GM12892 (cell line): ENCODE results near the gene TRPV3.
A peak's percentile ranks its signal among the peaks of the same experiment; 100 is the strongest.

Experiments used
- DNase-seq: peaks from one replicate; pipeline ENCODE4 v3.0.0; 2011; ENCODE audit not compliant: insufficient read length
- FAIRE-seq: peaks from 2 replicates; lab custom pipeline; 2011; peaks lifted over from hg19 to GRCh38; lab: Jason Lieb, UNC
- POLR2A ChIP-seq: IDR thresholded peaks from 2 replicates; pipeline ENCODE4 v1.6.1; 2011; ENCODE audit warnings: low read depth, low read length, control low read depth
- POLR2AphosphoS5 ChIP-seq: IDR thresholded peaks from 2 replicates; pipeline ENCODE4 v1.6.1; 2011; ENCODE audit warnings: low read depth, low read length, control low read depth
- TAF1 ChIP-seq: IDR thresholded peaks from 2 replicates; pipeline ENCODE4 v1.6.1; 2011; ENCODE audit warnings: low read depth, mild to moderate bottlenecking, control low read depth, low read length, borderline replicate concordance

Gene TRPV3

DNA sequence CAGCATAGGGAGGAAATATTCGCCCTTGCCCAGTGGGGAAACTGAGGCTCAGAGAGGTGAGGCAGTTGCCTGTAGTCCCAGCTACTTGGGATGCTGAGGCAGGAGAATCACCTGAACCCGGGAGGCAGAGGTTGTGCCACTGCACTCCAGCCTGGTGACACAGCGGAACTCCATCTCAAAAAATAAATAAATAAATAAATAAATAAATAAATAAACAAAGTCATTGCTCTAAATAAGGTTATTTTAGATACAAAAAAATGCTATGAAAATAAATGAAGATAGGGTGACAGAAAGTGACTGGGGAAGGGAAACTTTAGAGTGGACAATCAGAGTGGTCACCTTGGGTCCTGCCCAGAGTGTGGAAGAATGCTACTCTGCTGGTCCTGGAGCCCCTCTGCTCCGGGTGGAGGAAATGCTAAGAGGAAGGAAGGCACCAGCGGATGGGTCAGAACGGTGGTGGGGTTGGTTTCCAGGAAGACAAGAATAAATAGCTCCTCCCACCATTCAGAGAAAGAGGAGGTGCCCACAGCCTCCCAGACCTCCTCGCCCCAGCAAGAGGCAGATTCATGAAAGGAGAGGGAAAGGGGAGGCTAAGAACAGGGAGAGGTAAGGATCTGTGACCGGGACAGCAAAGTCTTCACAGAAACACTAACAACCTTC is 17.6 kb downstream of the TRPV3 start:
- TF ChIP-seq TAF1 (no peak), POLR2A (no peak), POLR2AphosphoS5 (no peak)
- FAIRE-seq (no peak), DNase-seq (no peak)

GRCh38 chr17:3536716-3537115 is 20.9 kb downstream of the TRPV3 start:
- no peak for TF ChIP-seq POLR2AphosphoS5
- no peak for TF ChIP-seq POLR2A
- TF ChIP-seq TAF1 = no peak
- DNase-seq = no peak
- no peak for FAIRE-seq

DNA sequence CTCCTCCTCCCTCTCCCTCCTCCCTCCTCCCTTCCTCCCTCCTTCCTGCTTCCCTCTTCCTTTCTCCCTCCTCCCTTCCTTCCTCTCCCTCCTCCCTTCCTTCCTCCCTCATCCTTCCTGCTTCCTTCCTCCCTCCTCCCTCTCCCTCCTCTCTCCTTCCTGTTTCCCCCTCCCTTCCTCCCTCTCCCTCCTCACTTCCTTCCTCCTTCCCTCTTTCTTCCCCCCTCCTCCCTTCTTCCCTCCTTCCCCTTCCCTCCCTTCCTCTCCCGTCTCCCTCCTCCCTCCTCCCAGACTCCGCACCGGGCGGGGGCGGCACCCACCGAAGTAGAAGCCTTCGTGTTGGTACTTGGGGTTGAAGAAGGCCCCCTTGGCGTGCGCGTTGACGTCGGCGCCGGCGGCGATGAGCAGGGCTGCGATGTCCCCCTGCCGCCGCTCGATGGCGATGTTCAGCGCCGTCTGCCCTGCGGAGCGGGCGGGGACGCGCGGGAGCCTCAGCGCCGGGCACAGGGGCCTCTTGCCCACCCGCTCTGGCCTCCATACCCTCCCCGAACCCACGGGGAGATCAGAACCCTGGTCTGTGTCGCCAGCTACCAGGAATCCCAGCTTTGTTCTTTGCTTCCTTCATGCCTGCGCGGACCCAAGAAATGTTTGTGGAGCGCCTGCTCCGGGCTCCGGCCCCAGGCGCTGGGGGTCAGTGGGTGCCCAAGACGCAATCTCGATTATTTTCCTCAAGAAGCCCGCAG is 22.2 kb downstream of the TRPV3 start:
- peak; percentile 42 for FAIRE-seq
- TF ChIP-seq POLR2AphosphoS5 (no peak), TAF1 (no peak), POLR2A (no peak)
- no peak for DNase-seq

- no peak for FAIRE-seq
- no peak for TF ChIP-seq POLR2AphosphoS5
- TF ChIP-seq TAF1 = no peak
- no peak for TF ChIP-seq POLR2A
- no peak for DNase-seq
Measured at GRCh38 chr17:3534881-3535252, 22.7 kb downstream of the TRPV3 start.

- no peak for FAIRE-seq
- DNase-seq = no peak
- TF ChIP-seq POLR2A = no peak
- TF ChIP-seq POLR2AphosphoS5 = no peak
Measured at GRCh38 chr17:3533752-3534151, 23.9 kb downstream of the TRPV3 start.

GRCh38 chr17:3532859-3533142 is 24.8 kb downstream of the TRPV3 start:
- no peak for TF ChIP-seq POLR2A
- TF ChIP-seq POLR2AphosphoS5 = no peak
- TF ChIP-seq TAF1 = no peak
- FAIRE-seq (no peak), DNase-seq (no peak)

- TF ChIP-seq POLR2A (no peak), POLR2AphosphoS5 (no peak), TAF1 (no peak)
- FAIRE-seq (no peak), DNase-seq (no peak)
Measured at GRCh38 chr17:3532106-3532858, 25.3 kb downstream of the TRPV3 start.

DNA sequence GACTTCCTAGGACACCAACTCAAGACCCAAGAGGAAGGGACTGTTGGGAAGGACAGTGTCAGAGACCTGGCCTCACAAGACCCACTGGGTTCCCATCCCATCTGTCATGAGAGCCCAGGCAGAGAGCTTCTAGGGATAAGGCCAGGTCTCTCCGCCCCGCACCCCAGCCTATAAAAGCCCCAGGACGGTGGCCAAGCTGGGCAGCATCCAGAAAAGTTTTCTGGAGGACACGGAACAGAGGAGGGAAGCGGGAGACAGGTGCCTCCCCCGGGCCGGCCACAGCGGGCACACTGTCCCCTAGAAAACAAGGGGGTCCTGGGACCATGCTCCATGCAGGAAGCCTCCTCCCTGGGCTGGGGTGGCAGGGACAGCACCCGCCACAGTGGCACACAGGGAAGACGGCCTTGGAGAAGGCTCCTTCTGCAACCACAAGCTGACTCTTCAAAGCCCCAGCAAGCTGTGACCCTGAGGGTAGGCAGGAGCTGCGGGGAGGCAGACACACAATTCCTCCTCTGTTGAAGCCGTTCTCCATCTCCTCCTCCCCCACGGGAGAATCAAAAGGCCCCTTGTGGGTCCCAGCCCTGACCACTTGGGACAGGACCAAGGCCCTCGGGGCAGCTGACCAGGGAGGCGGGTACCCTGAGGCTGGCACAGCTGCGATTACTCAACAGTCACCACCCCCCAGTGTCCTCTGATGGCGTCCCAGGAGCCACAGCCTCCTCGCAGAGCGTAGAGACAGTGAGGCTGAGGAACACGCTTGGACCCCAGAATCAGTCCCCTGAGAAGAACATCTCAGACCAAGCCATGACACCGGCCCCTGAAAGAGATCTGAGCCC is 26.1 kb downstream of the TRPV3 start:
- DNase-seq (no peak), FAIRE-seq (no peak)

DNA sequence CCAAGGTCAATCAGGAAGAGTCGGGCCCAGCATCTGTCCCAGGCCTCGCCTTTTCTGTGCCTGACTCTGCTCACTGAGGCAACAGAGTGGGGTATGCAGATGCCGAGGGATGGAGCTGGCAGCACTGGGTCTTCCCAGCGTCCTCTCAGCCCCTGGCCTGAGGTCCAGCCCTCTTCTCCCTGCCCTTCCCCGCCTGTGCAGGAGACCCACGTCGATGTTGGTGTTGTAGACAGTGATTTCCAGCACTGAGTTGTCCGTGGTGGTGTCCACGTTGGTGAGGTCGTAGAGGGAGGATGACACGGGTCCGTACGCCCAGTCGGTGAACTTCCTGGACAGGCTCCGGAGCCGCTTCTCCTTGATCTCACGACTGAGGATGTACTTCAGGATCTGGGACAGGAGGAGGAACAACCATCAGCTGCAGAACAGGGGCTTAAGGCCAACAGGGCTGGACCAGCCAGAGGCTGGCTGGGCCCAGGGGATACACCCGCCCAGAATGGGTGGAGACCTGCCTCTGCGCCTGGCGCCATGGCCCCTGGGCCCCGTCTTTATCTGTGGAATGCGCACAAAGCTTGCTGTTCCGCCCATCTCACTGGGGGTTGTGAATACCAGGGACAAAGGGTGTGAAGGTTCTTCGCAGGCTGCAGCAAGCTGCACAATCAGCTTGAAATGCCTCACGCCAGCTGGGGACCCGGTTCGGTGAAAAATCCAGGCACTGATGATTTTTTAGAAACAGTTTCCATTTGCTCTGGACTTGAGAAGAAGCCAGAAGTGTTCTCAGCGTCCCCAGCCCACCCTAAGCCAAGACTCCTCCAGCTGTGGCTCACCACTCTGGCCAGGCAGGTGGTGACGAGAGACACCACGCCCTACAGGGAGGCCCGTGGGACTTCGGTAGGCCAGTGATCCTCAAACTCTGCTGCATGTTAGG is 27.5 kb downstream of the TRPV3 start:
- DNase-seq (no peak), FAIRE-seq (no peak)
- TF ChIP-seq TAF1 = no peak
- TF ChIP-seq POLR2AphosphoS5 = no peak
- no peak for TF ChIP-seq POLR2A

More for the DNA sequence above, 26.1 kb downstream of the TRPV3 start:
- no peak for TF ChIP-seq POLR2AphosphoS5
- no peak for TF ChIP-seq TAF1
- no peak for TF ChIP-seq POLR2A

DNA sequence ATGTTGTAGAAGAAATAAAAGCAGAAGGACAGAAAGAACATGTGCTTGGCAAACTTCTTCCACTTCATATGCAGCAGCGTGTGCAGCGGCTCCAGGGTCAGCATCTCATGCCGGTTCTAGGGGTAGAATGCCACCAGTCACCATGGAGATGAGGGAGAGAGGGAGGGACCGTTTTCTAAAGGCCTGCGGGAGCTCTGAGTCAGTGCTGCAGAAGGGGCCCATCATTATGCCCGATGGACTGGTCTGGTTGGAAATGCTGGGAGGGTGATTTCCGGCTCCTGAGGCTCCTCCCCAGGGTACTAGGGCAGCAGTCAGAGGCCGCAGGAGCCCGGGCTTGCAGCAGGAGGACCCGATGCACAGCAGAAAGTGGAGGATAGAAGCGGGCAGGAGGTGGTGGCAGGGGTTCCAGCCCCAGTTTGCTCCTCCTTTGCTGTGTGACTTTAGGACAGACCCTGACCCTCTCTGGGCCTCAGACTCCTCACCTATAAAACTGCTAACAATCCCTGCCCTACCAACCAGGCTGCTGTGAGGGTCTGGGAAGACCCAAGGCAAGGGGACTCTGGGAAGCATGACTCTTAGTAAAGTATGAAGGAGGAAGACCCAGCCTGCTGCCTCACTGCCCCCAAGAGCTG is 28.6 kb downstream of the TRPV3 start:
- DNase-seq = no peak
- no peak for TF ChIP-seq POLR2AphosphoS5
- no peak for TF ChIP-seq POLR2A
- TF ChIP-seq TAF1 = no peak

More for the DNA sequence above, 28.6 kb downstream of the TRPV3 start:
- no peak for FAIRE-seq
